H1 (cell line): ENCODE measurements around the gene OR2A42. TPM values are rescaled to one million over a fixed set of nuclear protein-coding genes. Genes with fewer than 3 reads are reported as not detected.
"Not testable (repeated sequence)": the region's sequence is repeated elsewhere in the genome, so short reads cannot be mapped to it uniquely, and the experiment has no call there.

Experiments
- CTCF ChIA-PET: fragments of 300-600 bp; sonication (Branson Sonifier 250); formaldehyde crosslinking; loops from one replicate; lab custom pipeline; 2021; ENCODE audit not compliant: partially characterized antibody; lab: Charles Lee
- POLR2A ChIA-PET: fragments of 300-600 bp; sonication (Branson Sonifier 250); formaldehyde crosslinking; loops from one replicate; lab custom pipeline; 2021; ENCODE audit warnings: inconsistent platforms; ENCODE audit not compliant: partially characterized antibody; lab: Charles Lee
- DNase-seq, 2 experiments: peaks; one replicate each; pipeline versions ENCODE4 v3.0.0 to v3.0.0-alpha.2; 2010 to 2022; ENCODE audit warnings: low spot score in 2 of 2, low read depth in 1 of 2, mixed read lengths in 1 of 2
- FAIRE-seq: peaks from 2 replicates; lab custom pipeline; 2011; peaks lifted over from hg19 to GRCh38; lab: Jason Lieb, UNC
- H2AFZ ChIP-seq: 2 replicates; pipeline ENCODE4 v1.8.1; 2012; ENCODE audit warnings: low read length, inconsistent platforms
- H2AK5ac ChIP-seq: 2 replicates; pipeline ENCODE4 v1.6.1; 2013; ENCODE audit warnings: low read depth, low read length
- H2BK120ac ChIP-seq: replicated peaks from 2 replicates; pipeline ENCODE3; 2013; ENCODE audit warnings: low read depth, low read length, inconsistent platforms
- H2BK12ac ChIP-seq: 2 replicates; pipeline ENCODE4 v1.6.1; 2013; ENCODE audit warnings: low read depth, low read length
- H2BK15ac ChIP-seq: 2 replicates; pipeline ENCODE4 v1.6.1; 2013; ENCODE audit warnings: low read length
- H2BK20ac ChIP-seq: 2 replicates; pipeline ENCODE4 v1.6.1; 2013; ENCODE audit warnings: low read length
- H2BK5ac ChIP-seq: 2 replicates; pipeline ENCODE4 v1.6.1; 2013; ENCODE audit warnings: low read depth, low read length
- H3K14ac ChIP-seq: 2 replicates; pipeline ENCODE4 v1.6.1; 2013; ENCODE audit warnings: inconsistent platforms; ENCODE audit not compliant: insufficient read length
- H3K18ac ChIP-seq: 2 replicates; pipeline ENCODE4 v1.6.1; 2013; ENCODE audit warnings: low read length; ENCODE audit errors: extremely low read depth
- H3K23ac ChIP-seq: 2 replicates; pipeline ENCODE4 v1.6.1; 2013; ENCODE audit warnings: inconsistent platforms; ENCODE audit not compliant: insufficient read length
- H3K23me2 ChIP-seq: 2 replicates; pipeline ENCODE4 v1.6.1; 2013; ENCODE audit warnings: low read depth, low read length
- H3K27ac ChIP-seq: 2 replicates; pipeline ENCODE4 v1.6.1; 2011; ENCODE audit warnings: low read depth, low read length, inconsistent platforms
- H3K27me3 ChIP-seq, 4 experiments: replicated peaks in 1 of 4; 1 replicate in 1 of 4; 2 replicates in 3 of 4; pipeline versions ENCODE4 v1.6.1 to v1.8.1; 2011 to 2013; ENCODE audit warnings: low read length in 3 of 4, mild to moderate bottlenecking in 3 of 4, inconsistent platforms in 2 of 4, mixed read lengths in 2 of 4, moderate library complexity in 1 of 4; ENCODE audit not compliant: control insufficient read depth in 3 of 4, insufficient read depth in 3 of 4; ENCODE audit errors: extremely low read depth in 1 of 4
- H3K36me3 ChIP-seq, 4 experiments: 2 replicates each; pipeline versions ENCODE4 v1.6.1 to v1.8.1; 2011 to 2013; ENCODE audit warnings: mild to moderate bottlenecking in 4 of 4, low read length in 3 of 4, moderate library complexity in 2 of 4, control low read depth in 1 of 4, inconsistent platforms in 1 of 4; ENCODE audit not compliant: insufficient read depth in 4 of 4, control insufficient read depth in 2 of 4
- H3K4ac ChIP-seq: replicated peaks from 2 replicates; pipeline ENCODE3; 2013; ENCODE audit warnings: low read length, low read depth, mixed read lengths, inconsistent platforms; ENCODE audit not compliant: insufficient read length
- H3K4me1 ChIP-seq, 4 experiments: replicated peaks in 1 of 4; 1 replicate in 1 of 4; 2 replicates in 3 of 4; pipeline versions ENCODE4 v1.6.1 to v1.8.1; 2011 to 2013; ENCODE audit warnings: low read length in 3 of 4, inconsistent platforms in 2 of 4, mixed read lengths in 1 of 4; ENCODE audit not compliant: insufficient read depth in 4 of 4, control insufficient read depth in 3 of 4
- H3K4me2 ChIP-seq, 2 experiments: 2 replicates each; pipeline versions ENCODE4 v1.6.1 to v1.8.1; 2011 to 2013; ENCODE audit warnings: low read depth in 2 of 2, low read length in 2 of 2, control low read depth in 1 of 2, inconsistent platforms in 1 of 2, mild to moderate bottlenecking in 1 of 2; ENCODE audit not compliant: insufficient read depth in 1 of 2
- H3K4me3 ChIP-seq, 4 experiments: fragments of 200-600, 300-600 bp in 1 of 4; sonication (generic), shearing (Covaris generic), sonication (Bioruptor Twin) in 1 of 4; 2 replicates each; pipeline versions ENCODE4 v1.5.1 to v1.8.1; 2011 to 2016; ENCODE audit warnings: low read length in 4 of 4, low read depth in 3 of 4, control low read depth in 2 of 4, inconsistent platforms in 2 of 4, mild to moderate bottlenecking in 2 of 4, mixed read lengths in 1 of 4, moderate library complexity in 1 of 4; ENCODE audit not compliant: insufficient read depth in 2 of 4; ENCODE audit errors: extremely low read depth in 1 of 4
- H3K56ac ChIP-seq: replicated peaks from 2 replicates; pipeline ENCODE3; 2013; ENCODE audit warnings: low read depth, mild to moderate bottlenecking, mixed read lengths, low read length, inconsistent platforms; ENCODE audit not compliant: insufficient read length
- H3K79me1 ChIP-seq: 2 replicates; pipeline ENCODE4 v1.6.1; 2013; ENCODE audit warnings: low read depth, low read length, control low read depth
- H3K79me2 ChIP-seq, 2 experiments: 2 replicates each; pipeline versions ENCODE4 v1.6.1 to v1.8.1; 2012 to 2013; ENCODE audit warnings: low read length in 2 of 2, mild to moderate bottlenecking in 2 of 2, inconsistent platforms in 1 of 2; ENCODE audit not compliant: insufficient read depth in 2 of 2, control insufficient read depth in 1 of 2
- H3K9ac ChIP-seq, 4 experiments: replicated peaks in 1 of 4; 1 replicate in 1 of 4; 2 replicates in 3 of 4; pipeline versions ENCODE4 v1.6.1 to v1.8.1; 2011 to 2013; ENCODE audit warnings: low read depth in 3 of 4, low read length in 3 of 4, control low read depth in 2 of 4, mild to moderate bottlenecking in 2 of 4, moderate library complexity in 2 of 4, inconsistent platforms in 1 of 4; ENCODE audit errors: extremely low read depth in 1 of 4
- H3K9me3 ChIP-seq, 2 experiments: 2 replicates each; pipeline versions ENCODE4 v1.6.1 to v1.8.1; 2012 to 2013; ENCODE audit warnings: mild to moderate bottlenecking in 2 of 2, moderate library complexity in 2 of 2, control low read depth in 1 of 2, inconsistent platforms in 1 of 2, low read depth in 1 of 2, low read length in 1 of 2, mixed read lengths in 1 of 2; ENCODE audit not compliant: insufficient read depth in 2 of 2
- H4K20me1 ChIP-seq, 2 experiments: replicated peaks in 1 of 2; 2 replicates each; pipeline versions ENCODE3 to v1.8.1; 2011 to 2013; ENCODE audit warnings: inconsistent platforms in 2 of 2, low read length in 2 of 2, mild to moderate bottlenecking in 1 of 2; ENCODE audit not compliant: insufficient read depth in 2 of 2, control insufficient read depth in 1 of 2
- H4K5ac ChIP-seq: 2 replicates; pipeline ENCODE4 v1.6.1; 2013; ENCODE audit warnings: low read length, low read depth, mixed read lengths, inconsistent platforms; ENCODE audit not compliant: insufficient read length
- H4K8ac ChIP-seq: 2 replicates; pipeline ENCODE4 v1.8.0; 2013; ENCODE audit warnings: mild to moderate bottlenecking, moderate library complexity, low read length, inconsistent platforms; ENCODE audit not compliant: insufficient read depth; ENCODE audit errors: extremely low read depth
- H4K91ac ChIP-seq: replicated peaks from 2 replicates; pipeline ENCODE3; 2013; ENCODE audit warnings: low read length, mixed read lengths, inconsistent platforms; ENCODE audit not compliant: insufficient read length
- WGBS, 2 experiments: shearing (Covaris generic) in 1 of 2; methylation state at CpG; one replicate each; pipeline versions ENCODE4 v1.1.6 to v1.1.7; 2013 to 2015; ENCODE audit warnings: low lambda C conversion rate in 2 of 2, mixed read lengths in 2 of 2, inconsistent platforms in 1 of 2, low coverage in 1 of 2, missing lambda C conversion rate in 1 of 2; ENCODE audit not compliant: insufficient replicate concordance in 2 of 2, insufficient coverage in 1 of 2, insufficient read length in 1 of 2; ENCODE audit errors: extremely low coverage in 1 of 2, missing lambda C conversion rate in 1 of 2; 5-methylcytosine and 5-hydroxymethylcytosine counted together
- polyA plus RNA-seq, 7 experiments: library from polyadenylated mRNA; depleted of rRNA in 3 of 7; stranded (reverse) in 5 of 7; unstranded in 2 of 7; fragments of >200 nt in 5 of 7; fragments of 200-250 nt in 2 of 7; gene quantifications; 1 replicate in 5 of 7; 2 replicates in 1 of 7; 4 replicates in 1 of 7; pipeline versions ENCODE4 v1.2.1 to v1.2.3, GENCODE V29; 2011 to 2013; ENCODE audit warnings: missing spikeins in 2 of 7, mixed read lengths in 2 of 7
- total RNA-seq: library from RNA; stranded (reverse); fragmentation: NEBNext Ultra II Directional; extraction: Animal tissue kit (Norgen Biotek cat#: 25700); gene quantifications from 2 replicates; pipeline ENCODE4 v1.2.1, GENCODE V29; 2021

The OR2A42 gene
- total and polyA plus RNA-seq, 2 of the 8 experiments (the other 6 are each of a cell fraction or from before 2014, with no cell fraction given), result not detected

GRCh38 chr7:144220531-144220930 is 18.9 kb downstream of the OR2A42 start:
- H3K79me1 ChIP-seq, H2BK5ac ChIP-seq, H2AK5ac ChIP-seq, FAIRE-seq, H3K27me3 ChIP-seq, CTCF ChIA-PET, H3K36me3 ChIP-seq, H2BK20ac ChIP-seq, H2BK12ac ChIP-seq, H3K4me1 ChIP-seq, H3K56ac ChIP-seq, H3K9me3 ChIP-seq, H3K14ac ChIP-seq, H3K4ac ChIP-seq, H3K79me2 ChIP-seq, H4K20me1 ChIP-seq, H3K18ac ChIP-seq, POLR2A ChIA-PET, H3K9ac ChIP-seq, H2BK15ac ChIP-seq, H3K27ac ChIP-seq, H3K23me2 ChIP-seq, H4K91ac ChIP-seq, H3K4me2 ChIP-seq, DNase-seq, H3K4me3 ChIP-seq, H3K23ac ChIP-seq, H4K8ac ChIP-seq, H4K5ac ChIP-seq, H2BK120ac ChIP-seq, H2AFZ ChIP-seq: not testable (repeated sequence)

- H3K79me2 ChIP-seq, H3K23me2 ChIP-seq, H3K27me3 ChIP-seq, H3K14ac ChIP-seq, H3K79me1 ChIP-seq, H4K91ac ChIP-seq, H3K4me1 ChIP-seq, H3K23ac ChIP-seq, H2BK20ac ChIP-seq, H3K4ac ChIP-seq, CTCF ChIA-PET, H2BK5ac ChIP-seq, H2BK120ac ChIP-seq, DNase-seq, H2AFZ ChIP-seq, H2BK12ac ChIP-seq, H3K9me3 ChIP-seq, H4K20me1 ChIP-seq, POLR2A ChIA-PET, H2BK15ac ChIP-seq, H3K9ac ChIP-seq, H4K8ac ChIP-seq, H3K27ac ChIP-seq, H3K18ac ChIP-seq, H3K4me2 ChIP-seq, H4K5ac ChIP-seq, H3K56ac ChIP-seq, H3K36me3 ChIP-seq, H2AK5ac ChIP-seq, H3K4me3 ChIP-seq: not testable (repeated sequence)
- no CpG with 5 or more reads among the region's 4 CpGs for WGBS, 2 experiments
- FAIRE-seq, result peak; percentile 13
Observed at GRCh38 chr7:144219149-144219548, 20.3 kb downstream of the OR2A42 start.
